Activated T-cell treated with anti-CD3 and anti-CD28 coated beads, Interleukin-2, amount 50 U/mL, for 72 hours (primary cell): ENCODE results near the gene DEFB127. TPM values are rescaled to one million over a fixed set of nuclear protein-coding genes. Genes with fewer than 3 reads are reported as not detected.
"Not testable (repeated sequence)": the region's sequence is repeated elsewhere in the genome, so short reads cannot be mapped to it uniquely, and the experiment has no call there.

ENCODE experiments used
- ATAC-seq, 2 donors: fragments of 150-1000 bp; cut with Tn5 transposase; replicated peaks in 1 of 2; 2 replicates each; pipeline ENCODE4 v1.10.0; 2021; ENCODE audit warnings: moderate library complexity in 2 of 2, mild to moderate bottlenecking in 1 of 2
- DNase-seq, 2 donors: peaks; one replicate each; pipeline ENCODE4 v3.0.0; 2021 to 2022; ENCODE audit warnings: mixed read lengths in 1 of 2
- H3K27ac Mint-ChIP-seq: one replicate; pipeline ENCODE4 v1.8.0; 2022; ENCODE audit warnings: mild to moderate bottlenecking, moderate library complexity, mixed read lengths
- H3K27me3 Mint-ChIP-seq: one replicate; pipeline ENCODE4 v1.8.0; 2022; ENCODE audit warnings: low read depth, mixed read lengths
- H3K36me3 Mint-ChIP-seq, 2 donors: one replicate each; pipeline ENCODE4 v1.8.0; 2022; ENCODE audit warnings: mixed read lengths in 2 of 2, mild to moderate bottlenecking in 1 of 2; ENCODE audit not compliant: insufficient read depth in 2 of 2
- H3K4me1 Mint-ChIP-seq: one replicate; pipeline ENCODE4 v1.8.0; 2022; ENCODE audit warnings: low read depth, mixed read lengths
- H3K4me3 Mint-ChIP-seq, 2 donors: one replicate each; pipeline ENCODE4 v1.8.0; 2022; ENCODE audit warnings: mild to moderate bottlenecking in 2 of 2, mixed read lengths in 2 of 2, moderate library complexity in 2 of 2
- H3K9me3 Mint-ChIP-seq, 2 donors: one replicate each; pipeline ENCODE4 v1.8.0; 2022; ENCODE audit warnings: mixed read lengths in 2 of 2
- total RNA-seq, 2 donors: library from RNA; stranded (reverse); gene quantifications; one replicate each; pipeline ENCODE4 v1.2.3, GENCODE V29; 2022

DEFB127 gene
- total RNA-seq, 2 donors from 2014 or later, result not detected

DNA sequence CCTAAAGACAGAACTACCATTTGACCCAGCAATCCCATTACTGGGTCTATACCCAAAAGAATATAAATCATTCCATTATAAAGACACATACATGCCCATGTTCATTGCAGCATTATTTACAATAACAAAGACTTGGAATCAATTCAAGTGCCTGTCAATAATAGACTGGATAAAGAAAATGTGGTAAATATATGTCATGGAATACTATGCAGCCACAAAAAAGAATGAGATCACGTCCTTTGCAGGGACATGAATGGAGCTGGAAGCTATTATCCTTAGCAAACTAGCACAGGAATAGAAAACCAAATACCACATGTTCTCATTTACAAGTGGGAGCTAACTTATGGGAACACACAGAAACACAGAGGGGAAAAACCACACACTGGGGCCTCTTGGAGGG lies 41.0 kb downstream of the DEFB127 start:
- DNase-seq, result no peak
- Mint-ChIP-seq H3K36me3 (no peaks in the 10 kb centered on the region), H3K9me3 (peaks cover 2% of the 10 kb centered on the region in 2 donors)

DNA sequence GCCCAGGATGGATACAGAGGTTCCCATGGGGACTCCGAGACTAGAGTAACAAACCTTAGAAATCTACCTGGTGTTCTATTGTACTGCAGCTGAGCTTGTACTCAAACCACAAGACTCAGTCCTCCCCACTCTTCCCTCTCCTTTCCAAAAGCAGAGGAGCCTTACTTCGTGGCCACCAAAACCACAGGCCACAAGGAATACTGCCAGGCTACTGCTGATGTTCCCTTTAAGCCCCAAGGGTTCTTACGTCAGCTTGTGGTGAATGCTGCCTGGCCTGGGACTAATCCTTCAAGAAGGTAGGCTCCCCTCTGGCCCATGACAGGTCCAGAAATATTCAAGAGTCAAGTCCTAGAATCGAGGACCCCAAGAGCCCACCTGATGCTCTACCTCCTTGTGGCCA lies 42.7 kb downstream of the DEFB127 start:
- DNase-seq, result no peak
- ATAC-seq, result no peak
- H3K4me1 Mint-ChIP-seq, result peaks cover 7% of the 10 kb centered on the region
- no peak overlapping the region for H3K27ac Mint-ChIP-seq
- no peak overlapping the region for H3K4me3 Mint-ChIP-seq
- no peaks in the 10 kb centered on the region for H3K36me3 Mint-ChIP-seq
- peaks cover 2% of the 10 kb centered on the region in 2 donors for H3K9me3 Mint-ChIP-seq
- H3K27me3 Mint-ChIP-seq, result peaks cover 25% of the 10 kb centered on the region

More for the DNA sequence above, 41.0 kb downstream of the DEFB127 start:
- Mint-ChIP-seq H3K4me3 (no peak overlapping the region), H3K27me3 (peaks cover 25% of the 10 kb centered on the region), H3K27ac (no peak overlapping the region), H3K4me1 (peaks cover 7% of the 10 kb centered on the region)
- ATAC-seq, result no peak

DNA sequence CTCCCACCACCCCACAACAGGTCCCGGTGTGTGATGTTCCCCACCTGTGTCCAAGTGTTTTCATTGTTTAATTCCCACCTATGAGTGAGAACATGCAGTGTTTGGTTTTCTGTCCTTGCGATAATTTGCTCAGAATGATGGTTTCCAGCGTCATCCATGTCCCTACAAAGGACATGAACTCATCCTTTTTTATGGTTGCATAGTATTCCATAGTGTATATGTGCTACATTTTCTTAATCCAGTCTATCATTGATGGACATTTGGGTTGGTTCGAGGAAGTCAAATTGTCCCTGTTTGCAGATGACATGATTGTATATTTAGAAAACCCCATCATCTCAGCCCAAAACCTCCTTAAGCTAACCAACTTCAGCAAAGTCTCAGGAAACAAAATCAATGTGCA lies 46.4 kb downstream of the DEFB127 start:
- H3K27ac Mint-ChIP-seq, H3K9me3 Mint-ChIP-seq, H3K4me3 Mint-ChIP-seq, H3K4me1 Mint-ChIP-seq, DNase-seq, ATAC-seq, H3K36me3 Mint-ChIP-seq: not testable (repeated sequence)
- H3K27me3 Mint-ChIP-seq, result peaks cover 25% of the 10 kb centered on the region

Other genes with a start within 250 kb of the DEFB127 start
- gene DEFB125, start 69.8 kb upstream of the DEFB127 start, total RNA-seq, result not detected
- not detected for gene DEFB126, start 14.9 kb upstream of the DEFB127 start, total RNA-seq
- gene DEFB128, start 32.3 kb downstream of the DEFB127 start, total RNA-seq, result not detected
- gene DEFB129, start 69.8 kb downstream of the DEFB127 start, total RNA-seq, result not detected
- gene DEFB132, start 100.3 kb downstream of the DEFB127 start, total RNA-seq, result not detected
- 1 to 10 TPM; 6.4 to 9.4 TPM for gene C20orf96, start 133.3 kb downstream of the DEFB127 start, total RNA-seq
- gene ZCCHC3, start 140.1 kb downstream of the DEFB127 start, total RNA-seq, result 10 to 100 TPM; 21.3 to 21.6 TPM
- 10 to 100 TPM in 1 of 2 donors, 1 to 10 TPM in 1; 7.8 to 11.7 TPM for gene SOX12, start 168.1 kb downstream of the DEFB127 start, total RNA-seq
- gene NRSN2, start 189.7 kb downstream of the DEFB127 start, total RNA-seq, result 10 to 100 TPM; 12.9 to 14.7 TPM
- 100 to 1,000 TPM; 165 to 281 TPM for gene TRIB3, start 223.3 kb downstream of the DEFB127 start, total RNA-seq